Measurements from ENCODE around the gene CENPV.
"Not testable (repeated sequence)": the region's sequence is repeated elsewhere in the genome, so short reads cannot be mapped to it uniquely, and the experiment has no call there.

Gene CENPV

GRCh38 chr17:16353317-16354174, at the start of gene CENPV:
Gene CENPV, minus strand, starts transcription at chr17:16353469. Its CDS starts 33 bp downstream, at chr17:16353436.
- DNase-seq = peak; percentile 38

GRCh38 chr17:16398270-16399267, 45.3 kb upstream of the CENPV start:
- no peak for DNase-seq

- not testable (repeated sequence) for DNase-seq
These were observed 43.4 kb upstream of the CENPV start for GRCh38 chr17:16396693-16397092.

GRCh38 chr17:16395887-16396286, 42.6 kb upstream of the CENPV start:
- DNase-seq = not testable (repeated sequence)

GRCh38 chr17:16392491-16392890, 39.2 kb upstream of the CENPV start:
- not testable (repeated sequence) for DNase-seq

- no peak for DNase-seq
These were observed 38.2 kb upstream of the CENPV start for GRCh38 chr17:16391451-16391850.

GRCh38 chr17:16386126-16386507, 32.8 kb upstream of the CENPV start:
- not testable (repeated sequence) for DNase-seq

GRCh38 chr17:16384557-16384956, 31.3 kb upstream of the CENPV start:
- DNase-seq = no peak

GRCh38 chr17:16383772-16384287, 30.6 kb upstream of the CENPV start:
- no peak for DNase-seq

- DNase-seq = no peak
These were observed 29.9 kb upstream of the CENPV start for GRCh38 chr17:16383216-16383615.

GRCh38 chr17:16381496-16381820, 28.2 kb upstream of the CENPV start:
- DNase-seq = no peak

- DNase-seq = peak; percentile 91
These were observed 27.6 kb upstream of the CENPV start, which contains the start of gene UBB for GRCh38 chr17:16380640-16381495. Gene UBB, plus strand, starts transcription at chr17:16381091. Its CDS starts 817 bp downstream, at chr17:16381908.

- DNase-seq = no peak
These were observed 26.4 kb upstream of the CENPV start for GRCh38 chr17:16379654-16380053.

- no peak for DNase-seq
These were observed 25.5 kb upstream of the CENPV start for GRCh38 chr17:16378636-16379282.

- DNase-seq = no peak
These were observed 24.7 kb upstream of the CENPV start for GRCh38 chr17:16377941-16378341.

GRCh38 chr17:16374146-16374938, 21.1 kb upstream of the CENPV start:
- DNase-seq = no peak

GRCh38 chr17:16371742-16372141, 18.5 kb upstream of the CENPV start:
- no peak for DNase-seq

- no peak for DNase-seq
These were observed 11.4 kb upstream of the CENPV start for GRCh38 chr17:16364625-16365024.

GRCh38 chr17:16363749-16364536, 10.7 kb upstream of the CENPV start:
- DNase-seq = peak; percentile 34

GRCh38 chr17:16361874-16362273, 8.6 kb upstream of the CENPV start:
- DNase-seq = no peak

Measured in COR-L47 (cell line).